Immature natural killer cell (primary cell): ENCODE measurements around the gene PLA2G12B. TPM values are rescaled to one million over a fixed set of nuclear protein-coding genes. Genes with fewer than 3 reads are reported as not detected.

ENCODE experiments used
- DNase-seq, 3 donors: peaks; one replicate each; pipeline ENCODE4 v3.0.0; 2022; ENCODE audit warnings: mixed read lengths in 1 of 3
- H3K27ac Mint-ChIP-seq, 6 donors: one replicate each; pipeline ENCODE4 v1.8.0; 2020; ENCODE audit warnings: mixed read lengths in 6 of 6, mild to moderate bottlenecking in 5 of 6, inconsistent platforms in 4 of 6, moderate library complexity in 3 of 6
- H3K27me3 Mint-ChIP-seq, 3 donors: one replicate each; pipeline ENCODE4 v1.8.0; 2020 to 2021; ENCODE audit warnings: low read depth in 3 of 3, mild to moderate bottlenecking in 3 of 3, mixed read lengths in 3 of 3, moderate library complexity in 3 of 3, inconsistent platforms in 1 of 3
- H3K36me3 Mint-ChIP-seq, 3 donors: one replicate each; pipeline ENCODE4 v1.8.0; 2020; ENCODE audit warnings: mixed read lengths in 3 of 3, inconsistent platforms in 2 of 3, mild to moderate bottlenecking in 2 of 3
- H3K4me1 Mint-ChIP-seq, 2 donors: one replicate each; pipeline ENCODE4 v1.8.0; 2020; ENCODE audit warnings: inconsistent platforms in 2 of 2, mild to moderate bottlenecking in 2 of 2, mixed read lengths in 2 of 2, moderate library complexity in 1 of 2
- H3K4me3 Mint-ChIP-seq, 5 donors: one replicate each; pipeline ENCODE4 v1.8.0; 2020; ENCODE audit warnings: mild to moderate bottlenecking in 5 of 5, mixed read lengths in 5 of 5, inconsistent platforms in 3 of 5, moderate library complexity in 3 of 5
- H3K9me3 Mint-ChIP-seq, 6 donors: one replicate each; pipeline ENCODE4 v1.8.0; 2020; ENCODE audit warnings: mild to moderate bottlenecking in 6 of 6, mixed read lengths in 6 of 6, inconsistent platforms in 4 of 6, moderate library complexity in 3 of 6
- polyA plus RNA-seq, 3 donors: library from polyadenylated mRNA; unstranded; fragments of 300-500 nt; fragmentation: Illumina TruSeq; gene quantifications; one replicate each; pipeline ENCODE4 v1.2.3, GENCODE V29; 2021

Gene PLA2G12B
- polyA plus RNA-seq, 3 donors from 2014 or later, result not detected

- no peak overlapping the region for H3K27ac Mint-ChIP-seq
- no peak overlapping the region for H3K4me3 Mint-ChIP-seq
- H3K27me3 Mint-ChIP-seq, result peaks cover 0 to 9% (median 4%) of the 10 kb centered on the region in 3 donors
- H3K9me3 Mint-ChIP-seq, result peaks cover 0 to 2% (median 0%) of the 10 kb centered on the region in 6 donors
- H3K36me3 Mint-ChIP-seq, result no peaks in the 10 kb centered on the region
- no peak for DNase-seq
- no peaks in the 10 kb centered on the region for H3K4me1 Mint-ChIP-seq
These were observed 59.3 kb downstream of the PLA2G12B start for GRCh38 chr10:72895236-72895850.

GRCh38 chr10:72893136-72893798 lies 61.3 kb downstream of the PLA2G12B start, which contains the start of gene OIT3:
Gene OIT3 (plus strand): TSS chr10:72893739. CDS start chr10:72893799, 60 bp downstream.
- Mint-ChIP-seq H3K4me1 (peaks cover 3 to 19% of the 10 kb centered on the region in 2 donors), H3K9me3 (peaks cover 0 to 2% (median 0%) of the 10 kb centered on the region in 6 donors), H3K27ac (no peak within 1 kb of the TSS), H3K4me3 (no peak within 1 kb of the TSS), H3K27me3 (peaks cover 0 to 9% (median 4%) of the 10 kb centered on the region in 3 donors), H3K36me3 (peaks cover 4 to 9% (median 6%) of the 10 kb centered on the region in 3 donors)
- DNase-seq, result no peak

GRCh38 chr10:72890086-72890485 lies 64.5 kb downstream of the PLA2G12B start:
- Mint-ChIP-seq H3K4me3 (no peak overlapping the region), H3K36me3 (peaks cover 12 to 15% (median 13%) of the 10 kb centered on the region in 3 donors), H3K27ac (no peak overlapping the region), H3K27me3 (peaks cover 0 to 5% (median 4%) of the 10 kb centered on the region in 3 donors), H3K4me1 (peaks cover 17 to 34% of the 10 kb centered on the region in 2 donors), H3K9me3 (peaks cover 0 to 2% (median 0%) of the 10 kb centered on the region in 6 donors)
- DNase-seq, result peak in 2 of 3 donors; percentile 10 to 14

GRCh38 chr10:72889391-72889831 lies 65.2 kb downstream of the PLA2G12B start:
- DNase-seq, result no peak
- H3K27me3 Mint-ChIP-seq, result peaks cover 0 to 5% (median 3%) of the 10 kb centered on the region in 3 donors
- H3K4me3 Mint-ChIP-seq, result no peak overlapping the region
- H3K4me1 Mint-ChIP-seq, result peaks cover 17 to 34% of the 10 kb centered on the region in 2 donors
- H3K9me3 Mint-ChIP-seq, result peaks cover 0 to 2% (median 0%) of the 10 kb centered on the region in 6 donors
- H3K36me3 Mint-ChIP-seq, result peaks cover 16 to 19% (median 18%) of the 10 kb centered on the region in 3 donors
- H3K27ac Mint-ChIP-seq, result no peak overlapping the region

- H3K27me3 Mint-ChIP-seq, result peaks cover 0 to 1% (median 0%) of the 10 kb centered on the region in 3 donors
- H3K4me1 Mint-ChIP-seq, result peaks cover 17 to 34% of the 10 kb centered on the region in 2 donors
- DNase-seq, result no peak
- peaks cover 16 to 19% (median 18%) of the 10 kb centered on the region in 3 donors for H3K36me3 Mint-ChIP-seq
- peak overlapping the region in 2 of 6 donors; percentile 37 to 75 for H3K27ac Mint-ChIP-seq
- H3K9me3 Mint-ChIP-seq, result peaks cover 0 to 2% (median 0%) of the 10 kb centered on the region in 6 donors
- peak overlapping the region in 4 of 5 donors; percentile 22 to 61 (median 27) for H3K4me3 Mint-ChIP-seq
These were observed 66.4 kb downstream of the PLA2G12B start for GRCh38 chr10:72888151-72888638.

GRCh38 chr10:72887043-72887442 lies 67.6 kb downstream of the PLA2G12B start:
- Mint-ChIP-seq H3K4me1 (peaks cover 17 to 34% of the 10 kb centered on the region in 2 donors), H3K9me3 (peaks cover 0 to 3% (median 0%) of the 10 kb centered on the region in 6 donors), H3K4me3 (peak overlapping the region; percentile 4 to 50 (median 12)), H3K36me3 (peaks cover 18 to 21% (median 18%) of the 10 kb centered on the region in 3 donors), H3K27me3 (peaks cover 0 to 1% (median 0%) of the 10 kb centered on the region in 3 donors), H3K27ac (peak overlapping the region in 2 of 6 donors; percentile 37 to 51)
- no peak for DNase-seq

- Mint-ChIP-seq H3K27ac (no peak overlapping the region), H3K4me1 (peaks cover 17 to 34% of the 10 kb centered on the region in 2 donors), H3K36me3 (peaks cover 18 to 25% (median 23%) of the 10 kb centered on the region in 3 donors), H3K4me3 (no peak overlapping the region), H3K9me3 (peaks cover 0 to 3% (median 0%) of the 10 kb centered on the region in 6 donors), H3K27me3 (peaks cover 0 to 1% (median 0%) of the 10 kb centered on the region in 3 donors)
- DNase-seq, result no peak
These were observed 68.0 kb downstream of the PLA2G12B start for GRCh38 chr10:72886621-72887020.

GRCh38 chr10:72885953-72886352 lies 68.7 kb downstream of the PLA2G12B start:
- Mint-ChIP-seq H3K27me3 (no peaks in the 10 kb centered on the region), H3K4me1 (peaks cover 17 to 34% of the 10 kb centered on the region in 2 donors), H3K27ac (peak overlapping the region in 1 of 6 donors; percentile 12), H3K36me3 (peaks cover 18 to 27% (median 23%) of the 10 kb centered on the region in 3 donors), H3K4me3 (no peak overlapping the region), H3K9me3 (peaks cover 0 to 3% (median 0%) of the 10 kb centered on the region in 6 donors)
- no peak for DNase-seq

Other genes with a start within 250 kb of the PLA2G12B start
- gene OIT3, start 61.1 kb downstream of the PLA2G12B start, polyA plus RNA-seq, result not detected
- gene P4HA1, start 142.1 kb upstream of the PLA2G12B start, polyA plus RNA-seq, result 10 to 100 TPM; 16.9 to 26.5 (median 21.1) TPM
- 1 to 10 TPM in 1 of 3 donors, under 1 TPM in 1, not detected in 1; 0.77 to 1.2 TPM for gene NUDT13, start 155.6 kb upstream of the PLA2G12B start, polyA plus RNA-seq
- gene ECD, start 213.2 kb upstream of the PLA2G12B start, polyA plus RNA-seq, result 10 to 100 TPM; 26.3 to 41.8 (median 30.3) TPM
- 1 to 10 TPM; 4.0 to 4.9 (median 4.5) TPM for gene FAM149B1, start 213.3 kb upstream of the PLA2G12B start, polyA plus RNA-seq